ENCODE data around the gene GRB14.
A peak's percentile ranks its signal among the peaks of the same experiment; 100 is the strongest.

The GRB14 gene

GRCh38 chr2:164622338-164623106, 1.2 kb upstream of the GRB14 start:
- Mint-ChIP-seq H3K9me3 (no peaks in the 10 kb centered on the region), H3K4me3 (peak overlapping the region; percentile 92 to 95 (median 93))

GRCh38 chr2:164621764-164622105, 453 bp upstream of the GRB14 start:
- peaks cover 5% of the 10 kb centered on the region for H3K36me3 Mint-ChIP-seq (ENCODE audit: low read depth)
- peaks cover 50% of the 10 kb centered on the region for H3K27me3 Mint-ChIP-seq (ENCODE audit: low read depth)
- H3K9me3 Mint-ChIP-seq = no peaks in the 10 kb centered on the region
- TF ChIP-seq CTCF (IDR thresholded peaks at IDR 0.05; ENCODE audit: unreplicated experiment in 3 of 3) = no peak
- peak overlapping the region; percentile 92 to 95 (median 93) for H3K4me3 Mint-ChIP-seq
- H3K4me1 Mint-ChIP-seq = peaks cover 5% of the 10 kb centered on the region
- peak overlapping the region; percentile 63 to 96 (median 95) for H3K27ac Mint-ChIP-seq

More at GRCh38 chr2:164622338-164623106, 1.2 kb upstream of the GRB14 start:
- Mint-ChIP-seq H3K27me3 (ENCODE audit: low read depth) (peaks cover 49% of the 10 kb centered on the region), H3K4me1 (peaks cover 5% of the 10 kb centered on the region), H3K27ac (peak overlapping the region; percentile 35 to 96 (median 63)), H3K36me3 (ENCODE audit: low read depth) (peaks cover 5% of the 10 kb centered on the region)
- TF ChIP-seq CTCF (IDR thresholded peaks at IDR 0.05; ENCODE audit: unreplicated experiment in 3 of 3) = no peak

GRCh38 chr2:164620457-164620856, 825 bp downstream of the GRB14 start:
- H3K4me1 Mint-ChIP-seq = peaks cover 5% of the 10 kb centered on the region
- no peak for TF ChIP-seq CTCF (IDR thresholded peaks at IDR 0.05; ENCODE audit: unreplicated experiment in 3 of 3)
- H3K9me3 Mint-ChIP-seq = no peaks in the 10 kb centered on the region
- peaks cover 5% of the 10 kb centered on the region for H3K36me3 Mint-ChIP-seq (ENCODE audit: low read depth)
- peak overlapping the region; percentile 81 to 90 (median 88) for H3K4me3 Mint-ChIP-seq
- peaks cover 56% of the 10 kb centered on the region for H3K27me3 Mint-ChIP-seq (ENCODE audit: low read depth)
- peak overlapping the region in 1 of 3 experiments; percentile 78 for H3K27ac Mint-ChIP-seq

- TF ChIP-seq CTCF (IDR thresholded peaks at IDR 0.05; ENCODE audit: unreplicated experiment in 3 of 3) = no peak
- no peak overlapping the region for H3K27ac Mint-ChIP-seq
- no peaks in the 10 kb centered on the region for H3K9me3 Mint-ChIP-seq
- peaks cover 5% of the 10 kb centered on the region for H3K36me3 Mint-ChIP-seq (ENCODE audit: low read depth)
- no peak overlapping the region for H3K4me3 Mint-ChIP-seq
- H3K27me3 Mint-ChIP-seq (ENCODE audit: low read depth) = peaks cover 36% of the 10 kb centered on the region
- H3K4me1 Mint-ChIP-seq = no peaks in the 10 kb centered on the region
These were observed 3.8 kb downstream of the GRB14 start for GRCh38 chr2:164617466-164617865.

- no peak for TF ChIP-seq CTCF (IDR thresholded peaks at IDR 0.05; ENCODE audit: unreplicated experiment in 3 of 3)
- no peak overlapping the region for H3K27ac Mint-ChIP-seq
- no peak overlapping the region for H3K4me3 Mint-ChIP-seq
- peaks cover 4% of the 10 kb centered on the region for H3K36me3 Mint-ChIP-seq (ENCODE audit: low read depth)
- H3K27me3 Mint-ChIP-seq (ENCODE audit: low read depth) = peaks cover 9% of the 10 kb centered on the region
- no peaks in the 10 kb centered on the region for H3K9me3 Mint-ChIP-seq
- no peaks in the 10 kb centered on the region for H3K4me1 Mint-ChIP-seq
These were observed 7.8 kb downstream of the GRB14 start for GRCh38 chr2:164613321-164613982.
